ENCODE data around the gene DOCK4.

DNA sequence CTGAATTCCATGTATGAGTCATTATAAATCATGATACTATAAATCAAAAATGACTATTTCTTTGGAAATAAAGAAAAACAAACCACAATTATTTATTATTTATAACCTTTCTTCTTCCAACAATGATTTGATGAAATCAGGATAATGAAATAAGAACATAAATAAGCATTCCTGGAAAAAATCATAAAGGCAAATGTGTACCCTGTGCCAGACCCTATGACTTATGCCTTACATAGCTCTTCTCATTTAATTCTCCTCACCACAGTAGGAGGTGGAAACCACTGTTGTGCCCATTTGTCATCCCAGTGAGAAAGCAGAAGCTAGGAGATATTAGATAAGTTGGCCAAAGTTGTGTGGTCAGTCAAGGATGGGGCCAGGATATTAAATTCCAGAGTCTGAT is 255.1 kb downstream of the DOCK4 start:
- TF ChIP-seq, protein P1, sequence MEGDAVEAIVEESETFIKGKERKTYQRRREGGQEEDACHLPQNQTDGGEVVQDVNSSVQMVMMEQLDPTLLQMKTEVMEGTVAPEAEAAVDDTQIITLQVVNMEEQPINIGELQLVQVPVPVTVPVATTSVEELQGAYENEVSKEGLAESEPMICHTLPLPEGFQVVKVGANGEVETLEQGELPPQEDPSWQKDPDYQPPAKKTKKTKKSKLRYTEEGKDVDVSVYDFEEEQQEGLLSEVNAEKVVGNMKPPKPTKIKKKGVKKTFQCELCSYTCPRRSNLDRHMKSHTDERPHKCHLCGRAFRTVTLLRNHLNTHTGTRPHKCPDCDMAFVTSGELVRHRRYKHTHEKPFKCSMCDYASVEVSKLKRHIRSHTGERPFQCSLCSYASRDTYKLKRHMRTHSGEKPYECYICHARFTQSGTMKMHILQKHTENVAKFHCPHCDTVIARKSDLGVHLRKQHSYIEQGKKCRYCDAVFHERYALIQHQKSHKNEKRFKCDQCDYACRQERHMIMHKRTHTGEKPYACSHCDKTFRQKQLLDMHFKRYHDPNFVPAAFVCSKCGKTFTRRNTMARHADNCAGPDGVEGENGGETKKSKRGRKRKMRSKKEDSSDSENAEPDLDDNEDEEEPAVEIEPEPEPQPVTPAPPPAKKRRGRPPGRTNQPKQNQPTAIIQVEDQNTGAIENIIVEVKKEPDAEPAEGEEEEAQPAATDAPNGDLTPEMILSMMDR (IDR thresholded peaks at IDR 0.05) = no peak
- no peak for TF ChIP-seq POLR2A (IDR thresholded peaks at IDR 0.05)
